ENCODE measurements around the gene OLFML1.

DNA sequence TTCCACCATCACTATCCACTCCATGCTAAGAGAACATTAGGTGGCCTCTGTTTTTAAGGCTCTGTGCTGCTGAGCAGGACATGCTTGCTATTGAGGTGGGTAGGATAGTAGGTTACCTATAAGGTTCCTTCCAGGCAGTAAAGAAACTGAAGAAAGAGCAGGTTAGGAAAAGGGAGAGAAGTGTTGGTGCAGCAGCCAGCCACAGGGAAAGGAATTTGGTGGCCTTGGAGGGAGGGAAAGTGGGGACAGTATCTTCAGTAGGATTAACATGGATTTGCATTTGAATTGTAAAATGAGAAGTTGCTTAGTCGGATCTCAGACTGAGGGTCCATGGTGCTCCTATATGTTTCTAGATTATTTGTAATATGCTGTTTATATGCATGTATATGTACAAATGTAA, 49.2 kb upstream of the OLFML1 start:
- no peak for TF ChIP-seq EZH2phosphoT487 (conservative IDR thresholded peaks at IDR 0.05; ENCODE audit: low read length)
- TF ChIP-seq, protein P1, sequence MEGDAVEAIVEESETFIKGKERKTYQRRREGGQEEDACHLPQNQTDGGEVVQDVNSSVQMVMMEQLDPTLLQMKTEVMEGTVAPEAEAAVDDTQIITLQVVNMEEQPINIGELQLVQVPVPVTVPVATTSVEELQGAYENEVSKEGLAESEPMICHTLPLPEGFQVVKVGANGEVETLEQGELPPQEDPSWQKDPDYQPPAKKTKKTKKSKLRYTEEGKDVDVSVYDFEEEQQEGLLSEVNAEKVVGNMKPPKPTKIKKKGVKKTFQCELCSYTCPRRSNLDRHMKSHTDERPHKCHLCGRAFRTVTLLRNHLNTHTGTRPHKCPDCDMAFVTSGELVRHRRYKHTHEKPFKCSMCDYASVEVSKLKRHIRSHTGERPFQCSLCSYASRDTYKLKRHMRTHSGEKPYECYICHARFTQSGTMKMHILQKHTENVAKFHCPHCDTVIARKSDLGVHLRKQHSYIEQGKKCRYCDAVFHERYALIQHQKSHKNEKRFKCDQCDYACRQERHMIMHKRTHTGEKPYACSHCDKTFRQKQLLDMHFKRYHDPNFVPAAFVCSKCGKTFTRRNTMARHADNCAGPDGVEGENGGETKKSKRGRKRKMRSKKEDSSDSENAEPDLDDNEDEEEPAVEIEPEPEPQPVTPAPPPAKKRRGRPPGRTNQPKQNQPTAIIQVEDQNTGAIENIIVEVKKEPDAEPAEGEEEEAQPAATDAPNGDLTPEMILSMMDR (IDR thresholded peaks at IDR 0.05; ENCODE audit: insufficient read depth, low read length, poor library complexity, severe bottlenecking): no peak
